DOHH2 (cell line): ENCODE data around the gene NINJ1.

Experiments
- H3F3A ChIP-seq: fragments of 200-600 bp; sonication (generic), shearing (Covaris generic); 2 replicates; pipeline ENCODE4 v1.6.0; 2016; ENCODE audit warnings: antibody characterized with exemption, mild to moderate bottlenecking; ENCODE audit not compliant: control insufficient read depth, insufficient read depth
- H3K27ac ChIP-seq: fragments of 200-600 bp; sonication (generic); 2 replicates; pipeline ENCODE4 v1.5.1; 2014; ENCODE audit warnings: low read depth, mild to moderate bottlenecking, low read length, moderate library complexity
- H3K27me3 ChIP-seq: fragments of 200-600 bp; sonication (generic); 2 replicates; pipeline ENCODE4 v1.6.1; 2014; ENCODE audit warnings: mild to moderate bottlenecking, low read length, mixed read lengths; ENCODE audit not compliant: control insufficient read depth
- H3K36me3 ChIP-seq: fragments of 200-600 bp; sonication (generic); 2 replicates; pipeline ENCODE4 v1.6.1; 2014; ENCODE audit warnings: mild to moderate bottlenecking, low read length, moderate library complexity, mixed read lengths; ENCODE audit not compliant: control insufficient read depth
- H3K4me1 ChIP-seq: fragments of 200-600 bp; sonication (generic); 2 replicates; pipeline ENCODE4 v1.6.1; 2014; ENCODE audit warnings: mild to moderate bottlenecking, low read length, mixed read lengths; ENCODE audit not compliant: control insufficient read depth
- H3K4me2 ChIP-seq: fragments of 200-600 bp; sonication (generic); 2 replicates; pipeline ENCODE4 v1.6.0; 2014; ENCODE audit warnings: mild to moderate bottlenecking, low read length, moderate library complexity
- H3K4me3 ChIP-seq: fragments of 200-600 bp; sonication (generic); 2 replicates; pipeline ENCODE4 v1.5.1; 2014; ENCODE audit warnings: mild to moderate bottlenecking, low read length, mixed read lengths
- H3K79me2 ChIP-seq: fragments of 200-600 bp; sonication (generic); 2 replicates; pipeline ENCODE4 v1.6.1; 2014; ENCODE audit warnings: mild to moderate bottlenecking, low read length, mixed read lengths; ENCODE audit not compliant: control insufficient read depth
- H3K9me2 ChIP-seq: fragments of 200-600 bp; sonication (generic); replicated peaks from 2 replicates; pipeline ENCODE4 v1.6.1; 2014; ENCODE audit warnings: mild to moderate bottlenecking, low read length, mixed read lengths; ENCODE audit not compliant: control insufficient read depth
- H3K9me3 ChIP-seq: fragments of 200-600 bp; sonication (generic); 2 replicates; pipeline ENCODE4 v1.6.1; 2014; ENCODE audit warnings: antibody characterized with exemption, low read length, mixed read lengths; ENCODE audit not compliant: control insufficient read depth, insufficient read depth
- H4K20me1 ChIP-seq: fragments of 200-600 bp; sonication (generic); 2 replicates; pipeline ENCODE4 v1.6.0; 2014; ENCODE audit warnings: low read depth, mild to moderate bottlenecking, antibody characterized with exemption, low read length, moderate library complexity; ENCODE audit not compliant: control insufficient read depth, insufficient read depth
- CTCF ChIP-seq: fragments of 200-600 bp; sonication (generic); IDR thresholded peaks from one replicate; pipeline ENCODE4 v1.5.1; 2014; ENCODE audit warnings: antibody characterized with exemption, mild to moderate bottlenecking, low read depth, low read length; ENCODE audit not compliant: poor library complexity, severe bottlenecking
- EZH2phosphoT487 ChIP-seq: fragments of 200-600 bp; sonication (generic); IDR thresholded peaks from 2 replicates; pipeline ENCODE4 v1.6.1; 2017; ENCODE audit warnings: borderline replicate concordance, mild to moderate bottlenecking, antibody characterized with exemption, low read length, moderate library complexity, mixed read lengths

Gene NINJ1

GRCh38 chr9:93081081-93081529, 52.9 kb downstream of the NINJ1 start:
- TF ChIP-seq EZH2phosphoT487 (no peak), CTCF (no peak)
- no peaks in the 10 kb centered on the region for H3K4me1 ChIP-seq
- H3K27ac ChIP-seq: no peak overlapping the region
- no peaks in the 10 kb centered on the region for H4K20me1 ChIP-seq
- no peaks in the 10 kb centered on the region; the same call in 1 of the 2 replicates for H3F3A ChIP-seq
- peaks cover under 1% of the 10 kb centered on the region; the same call in 1 of the 2 replicates for H3K79me2 ChIP-seq
- H3K36me3 ChIP-seq: peaks cover 77% of the 10 kb centered on the region
- no peaks in the 10 kb centered on the region for H3K27me3 ChIP-seq
- no peaks in the 10 kb centered on the region for H3K9me2 ChIP-seq
- no peak overlapping the region for H3K4me3 ChIP-seq
- no peaks in the 10 kb centered on the region for H3K9me3 ChIP-seq
- no peak overlapping the region for H3K4me2 ChIP-seq

GRCh38 chr9:93080406-93080805, 53.6 kb downstream of the NINJ1 start:
- TF ChIP-seq CTCF: no peak
- TF ChIP-seq EZH2phosphoT487: no peak
- no peaks in the 10 kb centered on the region for H4K20me1 ChIP-seq
- H3K36me3 ChIP-seq: peaks cover 75% of the 10 kb centered on the region
- no peaks in the 10 kb centered on the region for H3K4me1 ChIP-seq
- H3K27ac ChIP-seq: no peak overlapping the region
- no peaks in the 10 kb centered on the region for H3K9me3 ChIP-seq
- no peak overlapping the region for H3K4me3 ChIP-seq
- no peak overlapping the region for H3K4me2 ChIP-seq
- H3K79me2 ChIP-seq: peaks cover 3% of the 10 kb centered on the region; the same call in 1 of the 2 replicates
- no peaks in the 10 kb centered on the region for H3K9me2 ChIP-seq
- H3K27me3 ChIP-seq: no peaks in the 10 kb centered on the region
- H3F3A ChIP-seq: no peaks in the 10 kb centered on the region

GRCh38 chr9:93079371-93079770, 54.7 kb downstream of the NINJ1 start:
- Histone ChIP-seq H3K27ac (no peak overlapping the region), H3F3A (no peaks in the 10 kb centered on the region), H4K20me1 (no peaks in the 10 kb centered on the region), H3K4me2 (no peak overlapping the region), H3K4me1 (no peaks in the 10 kb centered on the region), H3K9me2 (no peaks in the 10 kb centered on the region), H3K9me3 (no peaks in the 10 kb centered on the region), H3K4me3 (no peak overlapping the region), H3K79me2 (peaks cover 3% of the 10 kb centered on the region; the same call in 1 of the 2 replicates), H3K36me3 (peaks cover 68% of the 10 kb centered on the region), H3K27me3 (no peaks in the 10 kb centered on the region)
- no peak for TF ChIP-seq CTCF
- TF ChIP-seq EZH2phosphoT487: no peak
